Measurements from ENCODE around the gene ADM5. TPM values are rescaled to one million over a fixed set of nuclear protein-coding genes. Genes with fewer than 3 reads are reported as not detected.

The ADM5 gene
- total RNA-seq, 6 donors from 2014 or later: 0.55 to 3.0 (median 1.5) TPM; not detected in 1

DNA sequence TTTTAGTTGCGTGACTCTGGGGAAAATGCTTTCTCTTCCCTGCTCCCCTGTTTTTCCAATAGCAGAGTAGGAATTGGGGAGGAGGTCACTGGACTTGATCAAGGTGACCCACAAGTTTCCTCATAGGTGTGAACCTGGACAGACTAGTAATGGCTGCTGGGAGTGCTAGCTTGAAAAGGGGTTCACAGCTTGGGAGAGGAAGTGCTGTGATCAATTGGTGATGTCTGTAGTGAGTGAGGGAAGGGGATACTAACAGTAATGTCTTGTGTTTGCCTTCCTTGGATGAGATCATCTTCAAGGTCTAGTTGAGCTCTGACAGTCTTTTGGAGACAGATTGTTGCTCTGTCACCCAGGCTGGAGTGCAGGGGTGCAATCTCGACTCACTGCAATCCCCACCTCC is 21.9 kb upstream of the ADM5 start:
- H3K4me1 ChIP-seq: peaks cover 23 to 38% (median 26%) of the 10 kb centered on the region in 4 donors
- TF ChIP-seq, protein P1, sequence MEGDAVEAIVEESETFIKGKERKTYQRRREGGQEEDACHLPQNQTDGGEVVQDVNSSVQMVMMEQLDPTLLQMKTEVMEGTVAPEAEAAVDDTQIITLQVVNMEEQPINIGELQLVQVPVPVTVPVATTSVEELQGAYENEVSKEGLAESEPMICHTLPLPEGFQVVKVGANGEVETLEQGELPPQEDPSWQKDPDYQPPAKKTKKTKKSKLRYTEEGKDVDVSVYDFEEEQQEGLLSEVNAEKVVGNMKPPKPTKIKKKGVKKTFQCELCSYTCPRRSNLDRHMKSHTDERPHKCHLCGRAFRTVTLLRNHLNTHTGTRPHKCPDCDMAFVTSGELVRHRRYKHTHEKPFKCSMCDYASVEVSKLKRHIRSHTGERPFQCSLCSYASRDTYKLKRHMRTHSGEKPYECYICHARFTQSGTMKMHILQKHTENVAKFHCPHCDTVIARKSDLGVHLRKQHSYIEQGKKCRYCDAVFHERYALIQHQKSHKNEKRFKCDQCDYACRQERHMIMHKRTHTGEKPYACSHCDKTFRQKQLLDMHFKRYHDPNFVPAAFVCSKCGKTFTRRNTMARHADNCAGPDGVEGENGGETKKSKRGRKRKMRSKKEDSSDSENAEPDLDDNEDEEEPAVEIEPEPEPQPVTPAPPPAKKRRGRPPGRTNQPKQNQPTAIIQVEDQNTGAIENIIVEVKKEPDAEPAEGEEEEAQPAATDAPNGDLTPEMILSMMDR (IDR thresholded peaks at IDR 0.05): no peak
- TF ChIP-seq POLR2AphosphoS5 (IDR thresholded peaks at IDR 0.05) (no peak), POLR2A (IDR thresholded peaks at IDR 0.05) (no peak), EP300 (IDR thresholded peaks at IDR 0.05) (no peak)
- peaks cover 0 to 8% (median 5%) of the 10 kb centered on the region in 4 donors for H3K36me3 ChIP-seq
- WGBS, 2 donors: 97 to 100% methylated on average over 2 of the region's 2 CpGs
- H3K27ac ChIP-seq: no peak overlapping the region
- ATAC-seq (ENCODE audit: low FRiP score in 2 of 2): no peak
- no peak overlapping the region for H3K4me3 ChIP-seq
- H3K9me3 ChIP-seq: no peaks in the 10 kb centered on the region
- DNase-seq: no peak
- H3K27me3 ChIP-seq: no peaks in the 10 kb centered on the region

DNA sequence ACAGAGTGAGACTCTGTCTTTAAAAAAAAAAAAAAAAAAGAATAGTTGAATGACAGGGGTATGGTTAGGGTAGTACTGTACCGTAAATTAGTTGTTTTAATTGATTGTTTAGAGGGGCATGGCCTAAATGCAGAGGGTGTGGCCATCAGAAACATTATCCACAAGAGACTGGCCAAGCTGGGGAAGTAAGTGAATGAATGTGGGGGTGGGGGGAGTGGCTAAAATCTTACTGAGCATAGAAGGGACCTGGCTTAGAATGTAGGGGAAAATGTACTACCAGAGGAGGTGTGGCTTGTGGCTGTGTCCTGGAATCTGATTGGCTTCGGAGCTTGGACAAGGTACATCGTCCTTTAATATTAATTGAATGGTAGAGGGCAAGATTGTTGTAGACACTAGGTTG is 19.9 kb upstream of the ADM5 start:
- WGBS, 2 donors: 85 to 95% methylated on average over 3 of the region's 3 CpGs
- peaks cover 15 to 25% (median 17%) of the 10 kb centered on the region in 4 donors for H3K4me1 ChIP-seq
- H3K4me3 ChIP-seq: no peak overlapping the region
- no peak for TF ChIP-seq POLR2AphosphoS5 (IDR thresholded peaks at IDR 0.05)
- TF ChIP-seq, protein P1 (IDR thresholded peaks at IDR 0.05): no peak
- no peak for TF ChIP-seq EP300 (IDR thresholded peaks at IDR 0.05)
- TF ChIP-seq POLR2A (IDR thresholded peaks at IDR 0.05): no peak
- H3K36me3 ChIP-seq: no peaks in the 10 kb centered on the region
- DNase-seq (no peak), ATAC-seq (ENCODE audit: low FRiP score in 2 of 2) (no peak)
- H3K9me3 ChIP-seq: no peaks in the 10 kb centered on the region
- no peak overlapping the region for H3K27ac ChIP-seq
- H3K27me3 ChIP-seq: no peaks in the 10 kb centered on the region

DNA sequence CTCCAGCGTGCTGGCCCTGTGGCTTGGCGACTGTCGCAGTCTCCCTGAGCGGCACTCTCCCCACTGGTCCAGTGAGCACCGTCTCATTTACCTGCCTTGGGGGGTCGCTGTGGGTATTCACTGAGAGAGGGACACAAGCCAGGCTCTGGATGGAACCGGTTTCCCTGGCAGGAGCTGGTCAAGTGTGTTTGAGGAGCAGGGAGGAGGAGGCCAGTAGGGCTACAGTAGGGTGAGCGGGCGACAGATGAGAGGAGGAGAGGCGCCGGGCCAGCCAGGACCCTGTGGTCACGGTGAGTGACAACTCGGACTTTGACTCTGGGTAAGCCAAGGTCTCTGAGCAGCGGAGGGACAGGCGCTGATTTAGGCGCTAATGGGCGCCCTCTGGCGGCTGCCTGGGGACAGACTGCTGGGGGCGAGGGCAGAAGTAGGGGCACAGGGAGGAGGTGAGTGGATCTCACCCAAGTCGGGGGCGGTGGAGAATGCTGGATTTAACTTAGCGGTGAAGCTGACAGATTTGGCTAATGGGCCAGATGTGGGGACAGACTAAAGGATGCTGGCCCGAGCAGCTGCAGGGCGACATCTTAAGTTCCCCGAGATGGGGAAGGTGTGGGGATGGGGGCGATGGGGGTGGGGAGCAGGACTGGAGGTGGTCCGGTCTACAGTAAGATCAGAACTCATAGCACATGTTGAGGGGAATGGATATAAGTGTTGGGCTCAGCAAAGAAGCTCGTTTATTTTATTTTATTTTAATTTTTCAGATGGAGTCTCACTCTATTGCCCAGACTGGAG is 17.1 kb upstream of the ADM5 start:
- no peaks in the 10 kb centered on the region for H3K36me3 ChIP-seq
- 24 to 39% methylated on average over 26 to 28 of the region's 28 CpGs for WGBS, 2 donors
- H3K27me3 ChIP-seq: no peaks in the 10 kb centered on the region
- TF ChIP-seq, protein P1 (IDR thresholded peaks at IDR 0.05): peak; percentile 84 to 95 (median 90)
- TF ChIP-seq POLR2AphosphoS5 (IDR thresholded peaks at IDR 0.05): no peak
- peaks cover 11 to 23% (median 14%) of the 10 kb centered on the region in 4 donors for H3K4me1 ChIP-seq
- peak overlapping the region in 3 of 4 donors; percentile 49 to 71 (median 67) for H3K27ac ChIP-seq
- peak; percentile 28 to 32 for ATAC-seq (ENCODE audit: low FRiP score in 2 of 2)
- H3K9me3 ChIP-seq: no peaks in the 10 kb centered on the region
- peak overlapping the region in 1 of 4 donors; percentile 20 for H3K4me3 ChIP-seq
- DNase-seq: peak; percentile 78 to 93

DNA sequence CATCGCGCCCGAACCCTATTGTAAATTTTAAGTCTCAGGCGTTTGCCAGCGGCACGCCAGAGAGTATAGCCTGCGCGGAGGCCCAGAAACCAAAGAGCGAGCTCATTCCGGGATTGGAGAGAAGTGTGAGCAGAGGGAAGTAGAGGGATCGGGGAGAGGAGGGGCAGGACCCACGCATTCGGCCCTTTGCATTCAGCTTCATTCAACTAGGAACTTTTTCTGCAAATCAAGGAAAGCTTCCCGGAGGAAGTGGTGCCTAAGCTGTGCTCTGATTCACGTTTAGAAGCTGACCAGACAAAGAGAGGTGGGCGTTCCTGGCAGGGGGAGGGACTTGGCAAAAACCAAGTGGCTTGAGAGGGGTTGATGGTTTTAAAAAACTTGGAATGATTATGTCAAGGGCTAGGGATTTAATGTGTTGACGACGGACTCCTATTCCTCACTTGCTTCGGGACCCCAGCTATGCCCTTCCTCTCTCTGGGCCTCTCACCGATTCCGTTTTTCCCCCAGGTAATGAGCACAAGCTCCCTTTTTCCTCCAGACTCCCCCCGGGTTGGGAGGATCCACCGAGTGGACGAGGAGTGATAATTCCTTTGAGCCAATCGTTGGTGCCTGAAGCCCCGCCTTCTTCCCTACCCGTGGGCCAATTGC is 13.1 kb upstream of the ADM5 start:
- DNase-seq (peak in 1 of 2 donors; percentile 85), ATAC-seq (ENCODE audit: low FRiP score in 2 of 2) (peak; percentile 76 to 79)
- Histone ChIP-seq H3K4me3 (peak overlapping the region; percentile 24 to 100 (median 62)), H3K27ac (peak overlapping the region; percentile 91 to 96 (median 92)), H3K36me3 (peaks cover 0 to 4% (median 3%) of the 10 kb centered on the region in 4 donors), H3K4me1 (peaks cover 45 to 61% (median 49%) of the 10 kb centered on the region in 4 donors), H3K27me3 (no peaks in the 10 kb centered on the region), H3K9me3 (no peaks in the 10 kb centered on the region)
- 1 to 3% methylated on average over 27 of the region's 27 CpGs for WGBS, 2 donors
- TF ChIP-seq POLR2AphosphoS5 (IDR thresholded peaks at IDR 0.05) (peak; percentile 41 to 54), POLR2A (IDR thresholded peaks at IDR 0.05) (peak in 3 of 4 donors; percentile 44 to 68 (median 58))
- TF ChIP-seq, protein P1 (IDR thresholded peaks at IDR 0.05): no peak

All from upper lobe of left lung (tissue), 6 donors.